GM18870 (cell line): ENCODE measurements around the gene AFP.
A peak's percentile ranks its signal among the peaks of the same experiment; 100 is the strongest.

Experiments used
- ATAC-seq: cut with Tn5 transposase; IDR thresholded peaks from one replicate; pipeline ENCODE4 v1.9.1; 2021; ENCODE audit warnings: moderate library complexity; ENCODE audit not compliant: unreplicated experiment

AFP gene

GRCh38 chr4:73436674-73437557 is 895 bp downstream of the AFP start:
- ATAC-seq = no peak

- no peak for ATAC-seq
Measured at GRCh38 chr4:73437558-73437956, 1.5 kb downstream of the AFP start.

DNA sequence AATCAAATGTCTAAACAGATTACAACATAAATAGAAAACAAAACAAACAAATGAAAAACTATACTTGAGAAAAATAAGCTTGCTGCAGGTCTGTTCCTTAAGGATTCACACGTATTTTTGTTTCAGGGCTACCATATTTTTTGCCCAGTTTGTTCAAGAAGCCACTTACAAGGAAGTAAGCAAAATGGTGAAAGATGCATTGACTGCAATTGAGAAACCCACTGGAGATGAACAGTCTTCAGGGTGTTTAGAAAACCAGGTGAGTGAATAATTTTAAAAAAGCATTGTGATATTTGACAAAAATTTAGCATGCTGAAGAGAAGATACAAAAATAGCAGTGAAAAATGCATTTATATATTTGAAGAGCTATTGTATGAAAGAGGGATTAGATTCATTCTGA is 2.0 kb downstream of the AFP start:
- no peak for ATAC-seq

DNA sequence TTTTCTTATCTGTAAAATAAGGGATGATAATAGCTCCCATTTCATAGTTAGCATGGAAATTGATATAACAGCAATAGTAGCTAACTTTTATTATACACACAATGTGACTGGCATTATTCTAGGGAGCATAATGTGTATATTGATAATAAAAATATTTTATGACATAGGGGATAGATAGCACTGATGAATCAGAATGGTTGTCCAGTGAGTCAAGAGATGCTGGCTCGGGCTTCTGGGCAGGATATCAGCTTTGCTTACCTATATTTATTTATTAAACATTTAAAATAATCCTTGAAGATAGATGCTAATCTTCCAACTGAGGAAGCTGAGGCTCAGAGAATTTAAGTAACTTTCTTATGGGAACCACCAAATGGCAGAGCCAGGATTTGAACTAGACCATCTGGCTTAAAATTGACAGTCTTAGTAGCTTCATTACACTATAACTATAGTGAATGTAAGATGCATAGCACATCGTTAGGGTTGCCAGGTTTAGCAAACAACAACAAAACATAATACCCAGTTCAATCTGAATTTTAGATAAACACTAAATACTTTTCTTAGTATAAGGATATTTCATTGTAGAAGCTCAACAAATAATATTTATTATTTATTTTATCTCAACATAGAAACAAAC is 2.7 kb downstream of the AFP start:
- no peak for ATAC-seq

- no peak for ATAC-seq
Measured at GRCh38 chr4:73439445-73439844, 3.4 kb downstream of the AFP start.

DNA sequence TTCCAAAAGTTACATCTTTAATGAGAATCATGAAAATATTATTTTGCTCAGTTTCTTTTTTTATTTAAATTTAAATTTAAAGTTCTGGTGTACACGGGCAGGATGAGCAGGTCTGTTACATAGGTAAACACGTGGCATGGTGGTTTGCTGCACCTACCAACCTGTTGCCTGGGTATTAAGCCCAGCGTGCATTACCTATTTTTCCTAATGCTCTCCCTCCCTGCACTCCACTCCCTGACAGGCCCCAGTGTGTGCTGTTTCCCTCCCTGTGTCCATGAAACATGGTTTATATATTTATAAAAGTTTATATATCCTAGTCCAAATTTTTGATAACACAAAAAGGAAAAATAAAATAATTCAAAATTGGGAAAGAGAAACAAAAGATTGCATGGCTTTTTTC is 4.0 kb downstream of the AFP start:
- ATAC-seq = no peak

DNA sequence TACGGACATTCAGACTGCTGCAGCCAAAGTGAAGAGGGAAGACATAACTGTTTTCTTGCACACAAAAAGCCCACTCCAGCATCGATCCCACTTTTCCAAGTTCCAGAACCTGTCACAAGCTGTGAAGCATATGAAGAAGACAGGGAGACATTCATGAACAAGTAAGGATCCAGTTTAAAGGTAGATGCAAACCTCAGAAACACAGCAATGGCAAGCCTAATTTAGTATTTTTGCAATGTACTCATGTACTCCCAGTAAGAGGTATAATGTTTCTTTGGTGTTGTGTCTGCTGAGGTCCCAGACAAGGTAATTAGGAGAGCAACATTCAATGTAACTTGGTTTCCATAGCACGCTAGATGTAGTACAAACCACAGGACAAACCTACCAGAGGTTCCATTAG is 4.6 kb downstream of the AFP start:
- no peak for ATAC-seq

GRCh38 chr4:73442275-73442674 is 6.3 kb downstream of the AFP start:
- no peak for ATAC-seq

- ATAC-seq = no peak
Measured at GRCh38 chr4:73443224-73443623, 7.2 kb downstream of the AFP start.

- no peak for ATAC-seq
Measured at GRCh38 chr4:73445383-73446335, 9.6 kb downstream of the AFP start.

DNA sequence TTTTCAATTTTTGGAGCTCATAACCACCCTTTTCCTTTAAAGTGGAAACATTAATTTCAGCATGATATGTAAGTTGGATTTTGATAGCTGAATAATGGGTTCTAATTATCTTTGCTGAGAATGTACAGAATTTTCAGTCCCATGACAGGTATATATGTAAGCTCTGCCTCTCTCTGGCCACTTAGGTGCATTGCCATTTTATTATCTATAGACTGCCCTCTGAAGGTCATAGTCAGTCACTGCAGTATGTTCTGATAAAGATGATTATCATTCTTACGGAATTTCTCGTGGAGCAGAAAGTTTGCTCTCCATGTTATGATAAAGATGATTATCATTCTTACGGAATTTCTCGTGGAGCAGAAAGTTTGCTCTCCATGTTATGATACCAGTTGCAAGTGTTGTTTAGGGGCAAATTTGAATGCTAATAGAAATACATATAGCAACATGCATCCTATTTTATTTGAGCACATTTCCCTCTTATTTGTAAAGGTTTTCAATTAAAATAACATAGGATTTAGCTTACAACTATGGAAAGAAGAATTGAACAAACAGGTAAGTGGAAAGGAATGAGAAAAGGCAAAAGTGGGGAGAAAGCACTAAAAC is 10.4 kb downstream of the AFP start:
- peak; percentile 99 for ATAC-seq

DNA sequence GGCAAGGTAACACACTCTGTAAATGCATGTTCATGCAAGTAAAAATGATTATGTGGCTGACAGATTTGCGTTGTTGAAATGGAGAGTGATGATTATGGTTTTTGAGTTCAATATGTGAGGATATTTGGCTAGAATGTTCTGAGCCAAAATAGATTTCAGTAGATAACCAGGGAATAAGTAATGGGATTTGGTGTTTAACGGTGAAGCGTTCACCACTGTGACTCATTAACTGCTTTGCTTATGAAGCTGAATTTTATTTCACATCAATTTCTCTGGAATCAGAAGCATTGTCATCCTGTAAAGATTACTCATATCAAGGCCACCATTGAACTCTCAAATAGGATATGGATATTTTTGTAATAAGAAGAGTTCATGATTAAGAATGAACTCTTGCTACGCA is 11.7 kb downstream of the AFP start:
- no peak for ATAC-seq

DNA sequence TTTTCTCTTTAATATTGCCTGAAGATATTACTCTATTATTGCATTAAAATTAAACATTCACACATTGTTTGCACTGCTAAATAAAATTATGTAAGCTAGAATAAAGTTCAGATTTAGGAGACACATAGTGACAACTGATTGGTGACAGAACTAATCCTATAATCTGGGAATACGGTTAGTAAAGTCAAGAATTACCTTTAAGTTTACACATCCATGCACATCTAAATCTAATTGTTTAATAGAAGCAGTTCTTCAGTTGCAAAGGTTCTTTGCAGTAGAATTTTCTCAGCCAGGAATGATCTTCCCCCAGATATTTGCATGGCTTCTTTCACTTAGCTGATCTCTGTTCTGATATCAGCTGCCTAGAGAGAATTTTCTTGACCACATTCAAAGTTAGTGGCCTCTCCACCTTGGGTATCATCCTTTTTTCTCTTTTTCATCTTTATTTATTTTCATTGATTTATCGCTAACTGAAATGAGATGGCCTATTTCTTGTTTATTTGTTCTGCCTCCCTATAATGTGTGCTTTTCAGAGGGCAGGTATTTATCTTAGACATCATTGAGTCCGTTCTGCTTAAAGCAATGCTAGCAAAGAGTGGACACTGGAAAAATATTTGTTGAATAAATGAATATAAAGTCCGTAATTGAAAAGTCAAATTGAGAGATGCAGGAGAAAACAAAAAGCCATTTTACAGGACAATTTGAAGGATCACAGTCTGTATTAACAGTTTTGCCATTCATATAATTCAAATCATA is 12.6 kb downstream of the AFP start:
- no peak for ATAC-seq

DNA sequence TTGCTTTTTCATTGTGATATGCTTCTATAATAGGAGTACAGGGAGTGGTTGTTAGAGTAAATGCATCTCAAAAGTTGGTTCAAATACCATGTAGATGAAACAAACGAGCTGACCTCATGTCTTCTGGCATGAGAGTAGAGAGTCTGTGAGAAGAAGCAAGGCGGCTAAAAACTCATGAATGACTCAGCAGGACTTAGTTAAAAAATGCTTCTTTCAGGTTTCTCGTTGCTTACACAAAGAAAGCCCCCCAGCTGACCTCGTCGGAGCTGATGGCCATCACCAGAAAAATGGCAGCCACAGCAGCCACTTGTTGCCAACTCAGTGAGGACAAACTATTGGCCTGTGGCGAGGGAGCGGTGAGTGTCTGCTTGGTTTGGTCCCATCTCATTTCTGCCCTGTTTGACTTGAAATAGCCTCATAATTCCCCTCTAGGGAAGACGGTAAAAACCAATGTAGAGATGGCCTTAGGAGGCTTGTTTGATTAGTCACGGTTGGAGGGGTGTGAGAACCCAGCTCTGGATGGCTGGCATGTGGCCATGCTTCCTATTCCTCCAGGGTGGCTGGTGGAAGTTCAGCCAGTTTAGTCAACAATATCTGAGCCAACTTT is 14.5 kb downstream of the AFP start:
- no peak for ATAC-seq

- ATAC-seq = no peak
Measured at GRCh38 chr4:73451404-73451803, 15.4 kb downstream of the AFP start.

DNA sequence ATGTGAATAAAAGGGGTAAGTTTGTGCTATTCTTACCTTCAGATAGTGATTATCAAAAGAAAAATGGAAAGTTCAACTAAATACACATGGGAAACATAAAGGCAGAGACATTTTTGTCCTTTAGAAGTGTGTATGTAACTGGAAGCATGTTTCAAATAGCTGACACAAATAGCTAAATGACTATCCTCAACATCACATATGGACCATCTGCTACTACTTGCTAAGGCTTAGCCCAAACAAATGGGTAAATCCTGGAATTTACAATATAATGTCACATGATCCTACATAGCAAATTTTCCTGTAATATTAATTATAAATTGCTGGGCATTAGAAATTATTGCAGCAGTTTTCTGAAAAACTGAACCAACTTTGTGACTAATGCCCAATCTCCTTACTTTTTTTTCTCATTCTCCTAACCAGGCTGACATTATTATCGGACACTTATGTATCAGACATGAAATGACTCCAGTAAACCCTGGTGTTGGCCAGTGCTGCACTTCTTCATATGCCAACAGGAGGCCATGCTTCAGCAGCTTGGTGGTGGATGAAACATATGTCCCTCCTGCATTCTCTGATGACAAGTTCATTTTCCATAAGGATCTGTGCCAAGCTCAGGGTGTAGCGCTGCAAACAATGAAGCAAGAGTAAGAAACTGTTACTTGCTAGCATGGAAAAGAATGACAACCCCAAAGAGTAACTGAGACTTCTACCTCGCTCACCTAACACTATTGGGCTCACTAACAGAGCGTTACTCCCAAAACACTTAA is 16.1 kb downstream of the AFP start:
- no peak for ATAC-seq

- ATAC-seq = no peak
Measured at GRCh38 chr4:73452953-73453700, 17.1 kb downstream of the AFP start.

- ATAC-seq = no peak
Measured at GRCh38 chr4:73453701-73454005, 17.6 kb downstream of the AFP start.

GRCh38 chr4:73454920-73455319 is 18.9 kb downstream of the AFP start:
- no peak for ATAC-seq
